Upper lobe of right lung (tissue), 1 donor: ENCODE results near the gene WWOX. TPM values are rescaled to one million over a fixed set of nuclear protein-coding genes. Genes with fewer than 3 reads are reported as not detected.
"Not testable (repeated sequence)": the region's sequence is repeated elsewhere in the genome, so short reads cannot be mapped to it uniquely, and the experiment has no call there.

ENCODE experiments used
- ATAC-seq: fragments of 200-7000 bp; cut with Tn5 transposase; one replicate; pipeline ENCODE4 v1.9.1; 2020; ENCODE audit warnings: mild to moderate bottlenecking, moderate library complexity
- DNase-seq: peaks from one replicate; pipeline ENCODE4 v3.0.0-alpha.2; 2020
- H3K27ac ChIP-seq: fragments of 200-600 bp; one replicate; pipeline ENCODE4 v1.8.0; 2022
- H3K27me3 ChIP-seq: fragments of 200-600 bp; one replicate; pipeline ENCODE4 v1.8.0; 2022; ENCODE audit warnings: mild to moderate bottlenecking
- H3K36me3 ChIP-seq: fragments of 200-600 bp; one replicate; pipeline ENCODE4 v1.8.0; 2022
- H3K4me1 ChIP-seq: fragments of 200-600 bp; one replicate; pipeline ENCODE4 v1.8.0; 2022
- H3K4me3 ChIP-seq: fragments of 200-600 bp; one replicate; pipeline ENCODE4 v1.8.0; 2022; ENCODE audit warnings: mild to moderate bottlenecking
- H3K9me3 ChIP-seq: fragments of 200-600 bp; one replicate; pipeline ENCODE4 v1.8.0; 2022
- CTCF ChIP-seq: fragments of 200-600 bp; IDR thresholded peaks from one replicate; pipeline ENCODE4 v1.8.0; 2022; ENCODE audit warnings: antibody characterized with exemption
- intact Hi-C: fragments of 100-400 bp; cut with DNase I; formaldehyde crosslinking; loops from one replicate; pipeline ENCODE4 v1.11.0; 2022
- total RNA-seq: library from RNA; stranded (reverse); fragmentation: NEBNext Ultra II Directional; extraction: Animal tissue kit (Norgen Biotek cat#: 25700); gene quantifications from one replicate; pipeline ENCODE4 v1.2.1, GENCODE V29; 2021
- donor health status: DM: no; HTN: yes; CAD: no; lungs with severe emphysema.

The WWOX gene
- total RNA-seq, 1 donor from 2014 or later: 17.0 TPM

DNA sequence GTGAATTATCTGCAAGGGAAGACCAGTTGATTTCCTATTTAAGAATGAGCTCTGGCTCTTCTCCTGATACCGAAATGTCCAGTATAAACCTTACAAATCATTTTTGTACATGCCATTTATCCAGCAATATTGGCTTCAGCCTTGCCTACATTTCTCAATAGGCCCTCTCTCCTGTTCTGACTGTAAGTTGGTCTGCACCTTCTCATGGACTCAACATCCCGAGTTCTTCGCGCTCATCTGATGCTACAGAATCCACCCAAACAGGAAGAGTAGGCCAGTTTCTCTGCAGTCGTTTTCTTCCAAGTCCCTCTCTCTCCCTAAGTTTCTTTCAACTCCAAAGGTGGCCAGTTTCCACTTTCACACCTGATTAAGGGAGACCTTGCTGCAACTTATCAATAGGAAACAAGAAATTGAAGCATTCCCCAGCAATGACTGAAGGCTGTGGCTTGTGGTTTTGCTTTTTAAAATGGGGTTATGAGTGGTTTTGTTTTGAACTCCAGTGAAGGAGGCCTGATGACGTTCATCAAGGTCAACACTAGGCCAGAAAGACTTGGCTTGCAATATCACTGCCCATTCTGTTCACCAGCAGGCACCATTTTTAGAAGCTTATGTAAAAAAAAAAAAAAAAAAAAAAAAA is 1118.0 kb downstream of the WWOX start:
- ATAC-seq: no peak
- Histone ChIP-seq H3K9me3 (no peaks in the 10 kb centered on the region), H3K27me3 (no peaks in the 10 kb centered on the region), H3K4me3 (no peak overlapping the region), H3K36me3 (no peaks in the 10 kb centered on the region), H3K4me1 (no peaks in the 10 kb centered on the region), H3K27ac (no peak overlapping the region)
- intact Hi-C loops: no loop called here
- DNase-seq: no peak
- no peak for TF ChIP-seq CTCF

GRCh38 chr16:79218351-79218750 is 1118.9 kb downstream of the WWOX start:
- no peaks in the 10 kb centered on the region for H3K9me3 ChIP-seq
- intact Hi-C loops: no loop called here
- no peak overlapping the region for H3K27ac ChIP-seq
- H3K4me1 ChIP-seq: no peaks in the 10 kb centered on the region
- no peak for TF ChIP-seq CTCF
- no peak overlapping the region for H3K4me3 ChIP-seq
- DNase-seq (no peak), ATAC-seq (no peak)
- H3K27me3 ChIP-seq: no peaks in the 10 kb centered on the region
- no peaks in the 10 kb centered on the region for H3K36me3 ChIP-seq

DNA sequence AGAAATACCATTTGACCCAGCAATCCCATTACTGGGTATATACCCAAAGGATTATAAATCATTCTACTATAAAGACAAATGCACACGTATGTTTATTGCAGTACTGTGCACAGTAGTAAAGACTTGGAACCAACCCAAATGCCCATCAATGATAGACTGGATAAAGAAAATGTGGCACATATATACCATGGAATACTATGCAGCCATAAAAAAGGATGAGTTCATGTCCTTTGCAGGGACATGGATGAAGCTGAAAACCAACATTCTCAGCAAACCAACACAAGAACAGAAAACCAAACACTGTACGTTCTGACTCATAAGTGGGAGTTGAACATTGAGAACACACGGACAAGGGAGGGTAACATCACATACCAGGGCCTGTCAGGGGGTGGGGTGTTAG is 1126.5 kb downstream of the WWOX start:
- H3K4me3 ChIP-seq, H3K27ac ChIP-seq, H3K4me1 ChIP-seq, H3K9me3 ChIP-seq, ATAC-seq, H3K27me3 ChIP-seq, H3K36me3 ChIP-seq, intact Hi-C loops, DNase-seq: not testable (repeated sequence)

- no peak for DNase-seq
- no peak overlapping the region for H3K4me3 ChIP-seq
- no peak for TF ChIP-seq CTCF
- no peaks in the 10 kb centered on the region for H3K27me3 ChIP-seq
- no peaks in the 10 kb centered on the region for H3K9me3 ChIP-seq
- intact Hi-C loops: no loop called here
- H3K4me1 ChIP-seq: no peaks in the 10 kb centered on the region
- no peaks in the 10 kb centered on the region for H3K36me3 ChIP-seq
- H3K27ac ChIP-seq: no peak overlapping the region
- ATAC-seq: no peak
Measured at GRCh38 chr16:79229361-79229760, 1129.9 kb downstream of the WWOX start.

GRCh38 chr16:79245700-79246099 is 1146.2 kb downstream of the WWOX start:
- H3K27me3 ChIP-seq, DNase-seq, H3K27ac ChIP-seq, H3K9me3 ChIP-seq, H3K36me3 ChIP-seq, H3K4me3 ChIP-seq, intact Hi-C loops, ATAC-seq, H3K4me1 ChIP-seq: not testable (repeated sequence)

- H3K27me3 ChIP-seq: no peaks in the 10 kb centered on the region
- intact Hi-C loops: no loop called here
- no peaks in the 10 kb centered on the region for H3K9me3 ChIP-seq
- H3K4me1 ChIP-seq: no peaks in the 10 kb centered on the region
- H3K4me3 ChIP-seq: no peak overlapping the region
- ATAC-seq (no peak), DNase-seq (no peak)
- TF ChIP-seq CTCF: no peak
- no peak overlapping the region for H3K27ac ChIP-seq
- H3K36me3 ChIP-seq: no peaks in the 10 kb centered on the region
Measured at GRCh38 chr16:79247386-79247785, 1147.9 kb downstream of the WWOX start.

DNA sequence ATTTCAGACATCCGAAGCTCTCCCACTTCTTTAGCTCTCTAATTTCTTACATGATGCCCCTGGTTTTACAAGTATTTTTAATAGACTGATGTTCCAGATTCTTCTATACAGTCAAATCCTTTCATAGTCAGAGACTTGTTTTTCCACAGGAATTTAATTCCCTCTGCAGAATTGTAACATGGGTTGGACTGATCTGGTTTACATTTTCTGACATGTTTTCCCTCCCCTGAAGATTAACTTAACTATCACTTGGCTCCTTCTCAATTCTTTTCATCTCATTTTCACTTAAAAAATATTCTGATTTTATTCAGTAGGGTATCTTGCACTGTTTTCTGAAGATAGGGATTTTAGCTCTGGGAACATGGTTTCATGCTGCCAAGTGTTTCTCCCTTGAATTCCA is 1148.9 kb downstream of the WWOX start:
- Histone ChIP-seq H3K27ac (no peak overlapping the region), H3K36me3 (no peaks in the 10 kb centered on the region), H3K4me3 (no peak overlapping the region), H3K4me1 (no peaks in the 10 kb centered on the region), H3K9me3 (no peaks in the 10 kb centered on the region), H3K27me3 (no peaks in the 10 kb centered on the region)
- intact Hi-C loops: no loop called here
- ATAC-seq (no peak), DNase-seq (no peak)
- no peak for TF ChIP-seq CTCF
